Natural killer cell (primary cell): ENCODE results near the gene SEMA4F. TPM values are rescaled to one million over a fixed set of nuclear protein-coding genes. Genes with fewer than 3 reads are reported as not detected.

Experiments used
- ATAC-seq, 3 donors: fragments of 150-1000 bp in 2 of 3; fragments of 200-7000 bp in 1 of 3; cut with Tn5 transposase; 1 replicate in 1 of 3; 2 replicates in 2 of 3; pipeline ENCODE4 v1.10.0; 2021; ENCODE audit warnings: mild to moderate bottlenecking in 2 of 3, moderate library complexity in 2 of 3
- DNase-seq, 2 donors: peaks; one replicate each; pipeline versions ENCODE4 v3.0.0 to v3.0.0-alpha.2; 2013 to 2021; ENCODE audit warnings: mixed read lengths in 1 of 2
- H3K27ac ChIP-seq: one replicate; pipeline ENCODE4 v1.5.1; 2013; ENCODE audit warnings: mild to moderate bottlenecking, low read length
- H3K27me3 ChIP-seq: one replicate; pipeline ENCODE4 v1.6.1; 2013; ENCODE audit warnings: low read length; ENCODE audit not compliant: control insufficient read depth, insufficient read depth
- H3K36me3 ChIP-seq: one replicate; pipeline ENCODE4 v1.6.1; 2013; ENCODE audit warnings: low read length; ENCODE audit not compliant: control insufficient read depth, insufficient read depth
- H3K4me1 ChIP-seq: one replicate; pipeline ENCODE4 v1.6.1; 2013; ENCODE audit warnings: low read length; ENCODE audit not compliant: control insufficient read depth, insufficient read depth
- H3K4me3 ChIP-seq: one replicate; pipeline ENCODE4 v1.5.1; 2013; ENCODE audit warnings: low read length
- H3K9me3 ChIP-seq: one replicate; pipeline ENCODE4 v1.6.1; 2013; ENCODE audit warnings: low read length; ENCODE audit not compliant: control insufficient read depth, insufficient read depth
- H3K27ac Mint-ChIP-seq, 2 donors: one replicate each; pipeline ENCODE4 v1.8.0; 2022; ENCODE audit warnings: mild to moderate bottlenecking in 2 of 2, mixed read lengths in 2 of 2, moderate library complexity in 1 of 2
- H3K27me3 Mint-ChIP-seq, 2 donors: one replicate each; pipeline ENCODE4 v1.8.0; 2022; ENCODE audit warnings: low read depth in 2 of 2, mixed read lengths in 2 of 2
- H3K36me3 Mint-ChIP-seq: one replicate; pipeline ENCODE4 v1.8.0; 2022; ENCODE audit warnings: mixed read lengths
- H3K4me1 Mint-ChIP-seq, 2 donors: one replicate each; pipeline ENCODE4 v1.8.0; 2022; ENCODE audit warnings: mixed read lengths in 2 of 2
- H3K4me3 Mint-ChIP-seq: one replicate; pipeline ENCODE4 v1.8.0; 2022; ENCODE audit warnings: mild to moderate bottlenecking, moderate library complexity, mixed read lengths
- H3K9me3 Mint-ChIP-seq, 2 donors: one replicate each; pipeline ENCODE4 v1.8.0; 2022; ENCODE audit warnings: mixed read lengths in 2 of 2
- WGBS: methylation state at CpG from one replicate; pipeline ENCODE4 v1.1.7; 2013; ENCODE audit warnings: missing lambda C conversion rate; ENCODE audit not compliant: insufficient coverage; 5-methylcytosine and 5-hydroxymethylcytosine counted together
- intact Hi-C: fragments of 100-400 bp; cut with micrococcal nuclease; formaldehyde crosslinking; loops from one replicate; pipeline ENCODE4 v1.14.2; 2022
- total RNA-seq, 4 donors: library from RNA; stranded (reverse); fragments of 120-200 nt in 1 of 4; gene quantifications; one replicate each; pipeline versions ENCODE4 v1.2.3 to v1.2.4, GENCODE V29; 2013 to 2022
- TF ChIP-seq, protein P1 (sequence below): fragments of 200-600 bp; IDR thresholded peaks from one replicate; pipeline ENCODE4 v1.8.0; 2022; ENCODE audit warnings: antibody characterized with exemption

The SEMA4F gene
- total RNA-seq, 3 donors from 2014 or later (not counting 1 experiment from before 2014, with no cell fraction given), result 7.3 to 18.0 (median 10.8) TPM

DNA sequence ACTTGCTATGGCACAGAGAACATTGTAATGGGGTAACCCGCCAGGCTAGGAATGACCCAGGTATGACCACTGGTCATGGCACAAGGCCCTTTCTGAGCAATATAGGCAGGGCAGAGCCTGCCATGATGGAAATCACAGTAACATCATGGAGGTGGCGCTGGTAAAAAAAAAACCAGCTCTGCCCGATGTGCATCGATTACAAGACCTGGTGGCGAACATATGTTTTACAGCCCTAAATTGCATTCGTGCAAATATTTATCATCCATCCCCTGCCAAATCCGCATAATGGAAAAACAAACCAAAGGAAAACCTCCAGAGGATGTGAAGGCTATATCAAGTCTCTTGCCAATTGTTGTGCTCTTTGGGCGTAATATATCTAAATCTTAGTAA lies 60.6 kb downstream of the SEMA4F start:
- Histone ChIP-seq H3K4me1 (peaks cover 5% of the 10 kb centered on the region), H3K9me3 (no peaks in the 10 kb centered on the region), H3K27ac (no peak overlapping the region), H3K4me3 (no peak overlapping the region), H3K27me3 (peaks cover 6% of the 10 kb centered on the region), H3K36me3 (no peaks in the 10 kb centered on the region)
- DNase-seq (no peak), ATAC-seq (no peak)
- intact Hi-C loops, result loop anchor here (1.0 to 10.0 kb wide), 2 partner anchors 162 to 690 kb away; no protein-coding TSS in a partner anchor
- Mint-ChIP-seq H3K27me3 (peaks cover 0 to 5% of the 10 kb centered on the region in 2 donors), H3K36me3 (no peaks in the 10 kb centered on the region), H3K9me3 (no peaks in the 10 kb centered on the region), H3K4me3 (peak overlapping the region; percentile 92), H3K27ac (peak overlapping the region in 1 of 2 donors; percentile 55), H3K4me1 (peaks cover 0 to 5% of the 10 kb centered on the region in 2 donors)
- TF ChIP-seq, protein P1, sequence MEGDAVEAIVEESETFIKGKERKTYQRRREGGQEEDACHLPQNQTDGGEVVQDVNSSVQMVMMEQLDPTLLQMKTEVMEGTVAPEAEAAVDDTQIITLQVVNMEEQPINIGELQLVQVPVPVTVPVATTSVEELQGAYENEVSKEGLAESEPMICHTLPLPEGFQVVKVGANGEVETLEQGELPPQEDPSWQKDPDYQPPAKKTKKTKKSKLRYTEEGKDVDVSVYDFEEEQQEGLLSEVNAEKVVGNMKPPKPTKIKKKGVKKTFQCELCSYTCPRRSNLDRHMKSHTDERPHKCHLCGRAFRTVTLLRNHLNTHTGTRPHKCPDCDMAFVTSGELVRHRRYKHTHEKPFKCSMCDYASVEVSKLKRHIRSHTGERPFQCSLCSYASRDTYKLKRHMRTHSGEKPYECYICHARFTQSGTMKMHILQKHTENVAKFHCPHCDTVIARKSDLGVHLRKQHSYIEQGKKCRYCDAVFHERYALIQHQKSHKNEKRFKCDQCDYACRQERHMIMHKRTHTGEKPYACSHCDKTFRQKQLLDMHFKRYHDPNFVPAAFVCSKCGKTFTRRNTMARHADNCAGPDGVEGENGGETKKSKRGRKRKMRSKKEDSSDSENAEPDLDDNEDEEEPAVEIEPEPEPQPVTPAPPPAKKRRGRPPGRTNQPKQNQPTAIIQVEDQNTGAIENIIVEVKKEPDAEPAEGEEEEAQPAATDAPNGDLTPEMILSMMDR, result no peak
- WGBS, result 63% methylated on average over 8 of the region's 8 CpGs

DNA sequence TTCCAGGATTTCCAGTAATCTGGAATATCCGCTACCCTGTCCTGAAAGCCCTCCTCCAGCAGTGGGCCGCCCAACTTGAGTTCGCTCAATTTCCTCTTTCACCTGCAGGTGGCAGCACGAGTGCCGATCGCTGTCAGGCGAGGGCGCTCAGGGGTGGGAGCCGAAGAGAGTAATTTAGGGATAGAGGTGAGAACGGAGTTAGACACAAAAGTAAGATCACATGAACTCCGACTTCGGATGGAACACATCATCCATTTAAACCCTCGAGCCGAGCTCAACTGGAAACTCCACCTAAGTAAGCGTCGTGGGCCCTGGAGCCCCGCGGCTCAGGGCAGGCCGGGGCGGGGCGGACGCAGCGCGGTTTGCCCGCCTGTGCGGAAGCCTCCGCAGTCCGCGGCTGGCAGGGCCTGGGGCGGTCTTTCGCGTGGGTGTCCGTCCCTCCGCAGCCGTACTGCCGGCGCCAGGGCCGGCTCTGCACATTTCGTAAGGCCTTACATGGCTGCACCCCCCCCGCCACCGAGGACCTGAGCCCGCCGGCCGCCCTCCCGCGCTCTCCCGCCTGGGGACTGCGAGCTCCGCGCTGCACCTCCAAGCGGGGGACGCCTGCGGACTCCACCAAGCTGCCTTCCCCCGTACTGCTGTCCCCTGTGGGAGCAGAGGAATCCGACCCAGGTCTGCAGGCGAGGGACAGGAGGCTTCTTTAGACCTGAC lies 61.2 kb downstream of the SEMA4F start:
- Histone ChIP-seq H3K36me3 (no peaks in the 10 kb centered on the region), H3K27me3 (peaks cover 6% of the 10 kb centered on the region), H3K4me3 (peak overlapping the region; percentile 38), H3K27ac (no peak overlapping the region), H3K9me3 (no peaks in the 10 kb centered on the region), H3K4me1 (peaks cover 5% of the 10 kb centered on the region)
- Mint-ChIP-seq H3K27me3 (peaks cover 0 to 5% of the 10 kb centered on the region in 2 donors), H3K36me3 (no peaks in the 10 kb centered on the region), H3K4me3 (peak overlapping the region; percentile 92), H3K4me1 (peaks cover 0 to 5% of the 10 kb centered on the region in 2 donors), H3K27ac (peak overlapping the region in 1 of 2 donors; percentile 55), H3K9me3 (no peaks in the 10 kb centered on the region)
- DNase-seq (peak; percentile 69 to 87), ATAC-seq (peak; percentile 90 to 91 (median 90))
- WGBS, result 2% methylated on average over 56 of the region's 56 CpGs
- intact Hi-C loops, result loop anchor here (1.0 to 10.0 kb wide), 2 partner anchors 161 to 690 kb away; no protein-coding TSS in a partner anchor
- TF ChIP-seq, protein P1, result peak; percentile 95

GRCh38 chr2:74715880-74716279 lies 61.8 kb downstream of the SEMA4F start:
- Mint-ChIP-seq H3K27ac (no peak overlapping the region), H3K4me3 (peak overlapping the region; percentile 73), H3K36me3 (no peaks in the 10 kb centered on the region), H3K9me3 (no peaks in the 10 kb centered on the region), H3K27me3 (peaks cover 0 to 5% of the 10 kb centered on the region in 2 donors), H3K4me1 (peaks cover 0 to 5% of the 10 kb centered on the region in 2 donors)
- ATAC-seq (no peak), DNase-seq (no peak)
- peaks cover 5% of the 10 kb centered on the region for H3K4me1 ChIP-seq
- no peaks in the 10 kb centered on the region for H3K9me3 ChIP-seq
- 66% methylated on average over 5 of the region's 6 CpGs for WGBS
- H3K27me3 ChIP-seq, result peaks cover 6% of the 10 kb centered on the region
- no peaks in the 10 kb centered on the region for H3K36me3 ChIP-seq
- intact Hi-C loops, result loop anchor here (1.0 to 10.0 kb wide), 2 partner anchors 160 to 689 kb away; no protein-coding TSS in a partner anchor
- no peak overlapping the region for H3K4me3 ChIP-seq
- TF ChIP-seq, protein P1, result no peak
- no peak overlapping the region for H3K27ac ChIP-seq
